Mammary epithelial cell (primary cell): ENCODE measurements around the gene SLC29A1.

ENCODE experiments used
- CTCF ChIP-seq, 2 donors: IDR thresholded peaks in 1 of 2; conservative IDR thresholded peaks in 1 of 2; 2 replicates each; pipeline ENCODE4 v1.5.1; 2011 to 2012; ENCODE audit warnings: inconsistent platforms in 2 of 2, low read length in 2 of 2, mild to moderate bottlenecking in 2 of 2, control low read depth in 1 of 2, low read depth in 1 of 2; ENCODE audit not compliant: insufficient read depth in 1 of 2; ENCODE audit errors: extremely low read depth in 1 of 2
- EZH2 ChIP-seq: IDR thresholded peaks from 2 replicates; pipeline ENCODE4 v1.6.1; 2012; ENCODE audit warnings: low read length, inconsistent platforms, borderline replicate concordance

GRCh38 chr6:44272999-44273566 is 49.7 kb downstream of the SLC29A1 start:
- no peak for TF ChIP-seq CTCF (conservative IDR thresholded peaks at IDR 0.05 in 1 of 2, IDR thresholded peaks at IDR 0.05 in 1 of 2; ENCODE audit: extremely low read depth in 1 of 2, insufficient read depth in 1 of 2, low read depth in 1 of 2, low read length in 2 of 2)
- no peak for TF ChIP-seq EZH2
